GM23248 (cell line): ENCODE data around the gene WNT9A.

Experiments
- EZH2 ChIP-seq: fragments of 200-600 bp; sonication (generic); IDR thresholded peaks from 2 replicates; pipeline ENCODE4 v1.6.1; 2018; ENCODE audit warnings: antibody characterized with exemption, mild to moderate bottlenecking; ENCODE audit not compliant: insufficient read depth, poor library complexity, severe bottlenecking
- EZH2phosphoT487 ChIP-seq: fragments of 200-600 bp; sonication (generic); IDR thresholded peaks from 2 replicates; pipeline ENCODE4 v1.6.1; 2018; ENCODE audit warnings: antibody characterized with exemption, moderate library complexity, mild to moderate bottlenecking, low read depth; ENCODE audit not compliant: insufficient read depth

DNA sequence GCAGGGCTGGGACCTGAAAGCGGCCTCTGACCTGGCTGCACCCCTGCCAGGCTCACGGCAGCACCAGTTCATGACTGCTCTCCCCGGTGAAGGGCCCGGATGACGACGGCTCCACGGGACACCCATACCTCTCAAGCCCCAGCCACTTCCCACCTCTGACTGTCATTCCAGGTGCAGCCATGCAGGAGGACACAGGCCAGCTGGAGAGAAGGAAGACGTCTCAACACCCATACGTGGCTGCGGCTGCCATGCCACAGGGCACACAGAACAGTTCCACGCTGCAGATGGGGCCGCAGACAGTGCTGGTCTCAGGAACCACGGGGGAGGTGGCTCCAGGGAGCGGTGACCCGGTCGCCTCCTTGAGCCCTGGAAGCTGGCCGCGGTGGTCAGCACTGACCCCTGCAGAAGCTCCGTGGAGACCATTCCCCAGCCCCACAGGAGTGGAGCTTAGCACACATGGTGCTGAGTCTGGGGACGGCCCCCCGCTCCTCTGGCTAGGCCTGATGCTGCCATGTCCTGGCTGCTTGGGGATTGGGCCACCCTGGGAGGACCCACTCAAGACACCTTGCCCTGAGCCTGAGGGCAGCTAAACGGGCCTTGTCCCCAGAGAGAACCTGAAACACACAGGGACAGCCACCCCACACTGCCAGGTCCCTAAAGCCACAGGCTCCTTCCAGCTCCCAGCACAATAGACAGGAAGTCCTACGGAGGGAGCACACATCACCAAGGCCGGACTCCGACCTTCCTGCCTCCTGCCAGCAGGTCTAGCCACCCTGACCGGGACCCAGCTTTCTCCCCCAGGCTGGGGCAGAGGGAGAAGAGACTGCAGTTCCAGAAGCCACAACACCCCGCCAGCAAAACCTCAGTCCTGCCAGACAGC, 8.6 kb downstream of the WNT9A start:
- TF ChIP-seq EZH2 (no peak), EZH2phosphoT487 (no peak)
